GM12878 (cell line): ENCODE measurements around the gene PPIF. TPM values are rescaled to one million over a fixed set of nuclear protein-coding genes. Genes with fewer than 3 reads are reported as not detected.

ENCODE experiments used
- ATAC-seq: fragments of 200-7000 bp; cut with Tn5 transposase; 3 replicates; pipeline ENCODE4 v1.9.1; 2020; ENCODE audit warnings: mild to moderate bottlenecking, moderate library complexity
- BruUV-seq: library from RNA; stranded (reverse); fragments of 400-500 nt; replicated peaks from 2 replicates; lab custom pipeline; 2021; lab: Mats Ljungman, UMichigan
- CTCF ChIA-PET: fragments of 300-600 bp; sonication (Branson Sonifier 250); formaldehyde crosslinking; extraction: SDS; loops from one replicate; lab custom pipeline; 2021; ENCODE audit warnings: inconsistent platforms; lab: Yijun Ruan, JAX
- POLR2A ChIA-PET: fragments of 350-600 bp; formaldehyde crosslinking; extraction: SDS; loops from one replicate; lab custom pipeline; 2021; ENCODE audit warnings: inconsistent platforms; lab: Charles Lee
- RAD21 ChIA-PET: fragments of 300-600 bp; sonication (Branson Sonifier 250); formaldehyde crosslinking; loops from one replicate; lab custom pipeline; 2023; ENCODE audit warnings: antibody characterized with exemption; ENCODE audit not compliant: unreplicated experiment; lab: Charles Lee
- SMC1A ChIA-PET: fragments of 300-600 bp; sonication (Branson Sonifier 250); formaldehyde crosslinking; loops from one replicate; lab custom pipeline; 2023; ENCODE audit not compliant: unreplicated experiment, uncharacterized antibody; lab: Charles Lee
- DNase-seq: peaks from one replicate; pipeline ENCODE4 v3.0.0-alpha.2; 2011; ENCODE audit warnings: low read depth, low spot score
- FAIRE-seq: peaks from 3 replicates; lab custom pipeline; 2011; peaks lifted over from hg19 to GRCh38; lab: Jason Lieb, UNC
- H2AFZ ChIP-seq: 2 replicates; pipeline ENCODE4 v1.6.0; 2011; ENCODE audit warnings: low read depth, low read length, control low read depth; ENCODE audit not compliant: control insufficient read depth
- H3K27ac ChIP-seq: 2 replicates; pipeline ENCODE4 v1.5.1; 2011; ENCODE audit warnings: control low read depth; ENCODE audit not compliant: control insufficient read depth, insufficient read depth
- H3K27me3 ChIP-seq, 2 experiments: replicated peaks in 1 of 2; 2 replicates each; pipeline versions ENCODE4 v1.6.0 to v1.6.1; 2011; ENCODE audit warnings: low read length in 1 of 2; ENCODE audit not compliant: control insufficient read depth in 2 of 2, insufficient read depth in 2 of 2
- H3K36me3 ChIP-seq, 2 experiments: 2 replicates each; pipeline ENCODE4 v1.5.1; 2011; ENCODE audit warnings: low read length in 1 of 2; ENCODE audit not compliant: control insufficient read depth in 2 of 2, insufficient read depth in 2 of 2
- H3K4me1 ChIP-seq: 2 replicates; pipeline ENCODE4 v1.6.1; 2011; ENCODE audit warnings: mild to moderate bottlenecking, low read length, moderate library complexity, mixed read lengths; ENCODE audit not compliant: control insufficient read depth, insufficient read depth
- H3K4me2 ChIP-seq: 2 replicates; pipeline ENCODE4 v1.6.0; 2011; ENCODE audit warnings: control low read depth; ENCODE audit not compliant: control insufficient read depth, insufficient read depth
- H3K4me3 ChIP-seq: fragments of 200-600 bp; sonication (generic); 2 replicates; pipeline ENCODE4 v1.5.1; 2016
- H3K79me2 ChIP-seq: 2 replicates; pipeline ENCODE4 v1.6.0; 2011; ENCODE audit warnings: low read length; ENCODE audit not compliant: control insufficient read depth, insufficient read depth
- H3K9ac ChIP-seq: 2 replicates; pipeline ENCODE4 v1.8.0; 2011; ENCODE audit warnings: low read length, control low read depth, mixed read lengths; ENCODE audit not compliant: control insufficient read depth, insufficient read depth
- H3K9me3 ChIP-seq: replicated peaks from 3 replicates; pipeline ENCODE4 v1.5.1; 2011; ENCODE audit warnings: mild to moderate bottlenecking, low read length; ENCODE audit not compliant: control insufficient read depth, insufficient read depth
- H4K20me1 ChIP-seq: 2 replicates; pipeline ENCODE4 v1.6.0; 2011; ENCODE audit not compliant: control insufficient read depth, insufficient read depth
- BCL11A ChIP-seq: IDR thresholded peaks from 2 replicates; pipeline ENCODE4 v1.6.1; 2011; ENCODE audit warnings: low read depth, low read length
- EED ChIP-seq: sonication (generic); IDR thresholded peaks from 2 replicates; pipeline ENCODE4 v1.6.1; 2016; ENCODE audit warnings: antibody characterized with exemption, low read depth
- EP300 ChIP-seq, 2 experiments: fragments of 150-350 bp in 1 of 2; IDR thresholded peaks; 2 replicates each; pipeline ENCODE4 v1.6.1; 2011 to 2012; ENCODE audit warnings: low read depth in 2 of 2, low read length in 2 of 2, borderline replicate concordance in 1 of 2, improper control_type of control experiment in 1 of 2, inconsistent platforms in 1 of 2; ENCODE audit not compliant: control insufficient read depth in 1 of 2
- EZH2 ChIP-seq: IDR thresholded peaks from 2 replicates; pipeline ENCODE4 v1.6.1; 2012; ENCODE audit warnings: low read depth, mild to moderate bottlenecking, control low read depth, inconsistent platforms, low read length, borderline replicate concordance; ENCODE audit not compliant: control insufficient read depth
- FOXM1 ChIP-seq: IDR thresholded peaks from 2 replicates; pipeline ENCODE4 v1.6.1; 2012; ENCODE audit warnings: low read depth, mild to moderate bottlenecking, inconsistent platforms, low read length, moderate library complexity
- IRF5 ChIP-seq: fragments of 450-650 bp; IDR thresholded peaks from 2 replicates; pipeline ENCODE4 v1.6.1; 2017; ENCODE audit warnings: borderline replicate concordance
- NBN ChIP-seq: fragments of 450-650 bp; IDR thresholded peaks from 2 replicates; pipeline ENCODE4 v1.6.1; 2016
- NR2C1 ChIP-seq: fragments of 450-650 bp; IDR thresholded peaks from 2 replicates; pipeline ENCODE4 v1.6.1; 2017; ENCODE audit warnings: antibody characterized with exemption, mild to moderate bottlenecking, moderate library complexity
- POLR2A ChIP-seq: IDR thresholded peaks from 2 replicates; pipeline ENCODE4 v1.6.1; 2011; ENCODE audit warnings: low read depth, mild to moderate bottlenecking, low read length
- RAD51 ChIP-seq: fragments of 450-650 bp; IDR thresholded peaks from 2 replicates; pipeline ENCODE4 v1.6.1; 2016; ENCODE audit warnings: moderate library complexity, mild to moderate bottlenecking, inconsistent platforms
- ZNF217 ChIP-seq: fragments of 450-650 bp; IDR thresholded peaks from 2 replicates; pipeline ENCODE4 v1.6.1; 2017; ENCODE audit warnings: antibody characterized with exemption, mild to moderate bottlenecking
- ZZZ3 ChIP-seq: IDR thresholded peaks from 2 replicates; pipeline ENCODE4 v1.6.1; 2011; ENCODE audit warnings: low read depth; ENCODE audit not compliant: control insufficient read depth, insufficient read length
- WGBS: methylation state at CpG from one replicate; pipeline ENCODE4 v1.1.6; 2016; ENCODE audit warnings: low lambda C conversion rate; ENCODE audit not compliant: insufficient replicate concordance, insufficient coverage; ENCODE audit errors: missing lambda C conversion rate; 5-methylcytosine and 5-hydroxymethylcytosine counted together
- in situ Hi-C: fragments of 300-500 bp; cut with MboI; formaldehyde crosslinking; loops from 9 replicates; pipeline ENCODE4 v1.14.3; 2018; ENCODE audit warnings: mixed read lengths
- intact Hi-C: fragments of 100-400 bp; cut with micrococcal nuclease; formaldehyde crosslinking; loops from one replicate; pipeline ENCODE4 v1.14.2; 2022; ENCODE audit not compliant: unreplicated experiment
- polyA plus RNA-seq, 11 experiments: library from polyadenylated mRNA; depleted of rRNA in 4 of 11; unstranded in 6 of 11; stranded (reverse) in 5 of 11; fragments of >200 nt; fragmentation: Nextera tagmentation in 4 of 11; fragmentation: Illumina TruSeq in 1 of 11; extraction: Ambion mirVana in 4 of 11; extraction: Trizol in 1 of 11; gene quantifications; 1 replicate in 1 of 11; 2 replicates in 10 of 11; pipeline versions ENCODE4 v1.2.1 to v1.2.3, GENCODE V29; 2011 to 2016; ENCODE audit warnings: inconsistent platforms in 2 of 11, missing spikeins in 2 of 11, low read depth in 1 of 11
- total RNA-seq, 4 experiments: library from RNA; depleted of rRNA in 3 of 4; stranded (reverse); fragments of >200 nt in 3 of 4; fragmentation: Illumina TruSeq in 1 of 4; extraction: Trizol in 1 of 4; gene quantifications; 2 replicates each; pipeline versions ENCODE4 v1.2.1 to v1.2.3, GENCODE V29; 2013 to 2021
- TF ChIP-seq, protein P1 (sequence below): IDR thresholded peaks from 2 replicates; pipeline ENCODE4 v1.6.1; 2012; ENCODE audit warnings: low read depth, low read length, improper control_type of control experiment

The PPIF gene
- total and polyA plus RNA-seq, 10 of the 15 experiments (the other 5 are each of a cell fraction or from before 2014, with no cell fraction given), result 28.8 to 180 (median 128) TPM

GRCh38 chr10:79314761-79315601 is 32.3 kb upstream of the PPIF start:
- in situ Hi-C loops, result no loop called here
- ChIA-PET POLR2A (interaction anchor here (1.0 kb wide), 1 partner anchor 32 kb away, joined by 3 read pairs; the partner anchor contains the start of gene PPIF), RAD21 (interaction anchor here (2.0 to 2.2 kb wide), 2 partner anchors 29 to 32 kb away, joined by 8 to 14 read pairs; partner anchors contain the start of gene PPIF), CTCF (interaction anchor here (1.0 to 3.4 kb wide), 3 partner anchors 40 to 69 kb away, joined by 3 to 18 read pairs (median 9); no protein-coding TSS in a partner anchor), SMC1A (interaction anchor here (1.0 to 2.0 kb wide), 7 partner anchors 16 to 69 kb away, joined by 3 to 12 read pairs (median 4); no protein-coding TSS in a partner anchor)
- BruUV-seq, result no TSS peak
- H4K20me1 ChIP-seq, result no peaks in the 10 kb centered on the region
- H3K4me2 ChIP-seq, result no peak overlapping the region
- peaks cover 0 to 20% of the 10 kb centered on the region in 2 experiments; a peak in 2 of 4 replicates for H3K36me3 ChIP-seq
- 93% methylated on average over 25 of the region's 25 CpGs for WGBS
- TF ChIP-seq POLR2A (peak; percentile 43; the same call in 1 of the 2 replicates), EP300 (IDR thresholded peaks at IDR 0.05; ENCODE audit: borderline replicate concordance in 1 of 2, control insufficient read depth in 1 of 2, low read depth in 2 of 2, low read length in 2 of 2) (no peak)
- no peaks in the 10 kb centered on the region for H3K79me2 ChIP-seq
- peaks cover 27% of the 10 kb centered on the region for H3K4me1 ChIP-seq
- no peak overlapping the region for H3K9ac ChIP-seq
- DNase-seq, result no peak
- FAIRE-seq, result no peak
- H3K9me3 ChIP-seq, result no peaks in the 10 kb centered on the region; the same call in 2 of the 3 replicates
- H2AFZ ChIP-seq, result no peak overlapping the region
- no peak for ATAC-seq
- no peak overlapping the region for H3K27ac ChIP-seq
- no peak overlapping the region for H3K4me3 ChIP-seq
- H3K27me3 ChIP-seq, result no peaks in the 10 kb centered on the region
- intact Hi-C loops, result no loop called here

DNA sequence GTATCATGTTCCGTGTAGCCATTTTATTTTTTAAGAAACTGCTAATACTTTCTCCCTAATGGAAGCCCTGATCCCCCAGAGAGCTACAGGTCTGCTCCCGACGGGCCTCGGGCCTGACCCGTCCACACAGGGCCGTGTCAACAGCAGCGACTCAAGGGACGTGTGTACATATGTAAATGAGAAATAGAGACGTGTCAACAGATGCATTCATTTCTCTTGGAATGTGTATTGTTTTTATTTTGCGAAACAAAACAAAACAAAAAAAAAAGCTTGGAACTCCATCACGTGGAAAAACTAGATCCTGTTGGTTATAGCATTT is 31.7 kb upstream of the PPIF start:
- DNase-seq (no peak), ATAC-seq (no peak)
- TF ChIP-seq BCL11A (no peak), ZNF217 (no peak), FOXM1 (no peak), EZH2 (no peak), EP300 (IDR thresholded peaks at IDR 0.05; ENCODE audit: borderline replicate concordance in 1 of 2, control insufficient read depth in 1 of 2, low read depth in 2 of 2, low read length in 2 of 2) (no peak), NBN (no peak), RAD51 (no peak), IRF5 (no peak), ZZZ3 (no peak), EED (no peak), NR2C1 (no peak)
- TF ChIP-seq, protein P1, sequence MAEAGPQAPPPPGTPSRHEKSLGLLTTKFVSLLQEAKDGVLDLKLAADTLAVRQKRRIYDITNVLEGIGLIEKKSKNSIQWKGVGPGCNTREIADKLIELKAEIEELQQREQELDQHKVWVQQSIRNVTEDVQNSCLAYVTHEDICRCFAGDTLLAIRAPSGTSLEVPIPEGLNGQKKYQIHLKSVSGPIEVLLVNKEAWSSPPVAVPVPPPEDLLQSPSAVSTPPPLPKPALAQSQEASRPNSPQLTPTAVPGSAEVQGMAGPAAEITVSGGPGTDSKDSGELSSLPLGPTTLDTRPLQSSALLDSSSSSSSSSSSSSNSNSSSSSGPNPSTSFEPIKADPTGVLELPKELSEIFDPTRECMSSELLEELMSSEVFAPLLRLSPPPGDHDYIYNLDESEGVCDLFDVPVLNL, result no peak

More for the DNA sequence above, 31.7 kb upstream of the PPIF start:
- Histone ChIP-seq H3K36me3 (peaks cover 0 to 16% of the 10 kb centered on the region in 2 experiments; a peak in 2 of 4 replicates), H2AFZ (no peak overlapping the region), H4K20me1 (no peaks in the 10 kb centered on the region), H3K27ac (no peak overlapping the region), H3K9ac (no peak overlapping the region), H3K4me1 (peaks cover 27% of the 10 kb centered on the region), H3K4me3 (no peak overlapping the region), H3K27me3 (no peaks in the 10 kb centered on the region), H3K79me2 (no peaks in the 10 kb centered on the region), H3K4me2 (no peak overlapping the region), H3K9me3 (no peaks in the 10 kb centered on the region; the same call in 2 of the 3 replicates)
- SMC1A ChIA-PET, result interaction anchor here (0.8 to 2.0 kb wide), 10 partner anchors 15 to 71 kb away, joined by 3 to 12 read pairs (median 4); no protein-coding TSS in a partner anchor
- CTCF ChIA-PET, result interaction anchor here (0.7 to 3.4 kb wide), 6 partner anchors 19 to 978 kb away, joined by 3 to 18 read pairs (median 6); no protein-coding TSS in a partner anchor
- no peak for FAIRE-seq
- intact Hi-C loops, result no loop called here
- BruUV-seq, result no TSS peak
- 75% methylated on average over 11 of the region's 11 CpGs for WGBS
- POLR2A ChIA-PET, result interaction anchor here (1.6 to 1.9 kb wide), 2 partner anchors 19 to 29 kb away, joined by 3 to 10 read pairs; no protein-coding TSS in a partner anchor
- RAD21 ChIA-PET, result interaction anchor here (1.2 to 2.2 kb wide), 3 partner anchors 29 to 71 kb away, joined by 3 to 14 read pairs (median 8); partner anchors contain the start of gene PPIF
- in situ Hi-C loops, result no loop called here
